Measurements from ENCODE around the gene DOCK10. TPM values are rescaled to one million over a fixed set of nuclear protein-coding genes. Genes with fewer than 3 reads are reported as not detected.

DOCK10 gene
- total RNA-seq, 1 donor from 2014 or later: 9.8 TPM

DNA sequence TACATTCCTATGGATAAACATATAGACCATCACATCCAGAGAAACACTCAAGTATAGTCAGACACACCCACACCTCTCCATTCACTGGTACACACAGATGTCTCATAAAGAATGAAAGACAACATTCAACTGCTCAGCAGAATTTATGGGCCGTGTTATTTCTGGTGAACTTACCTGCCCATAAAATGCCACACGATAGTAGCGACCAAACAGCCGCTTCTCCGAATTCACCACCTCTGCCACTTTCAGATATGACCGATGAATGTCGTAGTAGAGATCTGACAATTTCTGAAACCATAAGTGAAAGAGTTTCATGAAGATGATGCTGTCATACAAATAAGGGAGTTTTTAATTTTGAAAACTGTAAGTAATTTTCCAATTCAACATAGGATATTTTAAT, 255.4 kb downstream of the DOCK10 start:
- Histone ChIP-seq H3K4me3 (no peak overlapping the region), H3K27me3 (no peaks in the 10 kb centered on the region), H3K27ac (no peak overlapping the region), H3K4me1 (no peaks in the 10 kb centered on the region), H3K9me3 (no peaks in the 10 kb centered on the region), H3K36me3 (peaks cover 0 to 17% of the 10 kb centered on the region in 2 donors)
- TF ChIP-seq POLR2A (IDR thresholded peaks at IDR 0.05) (no peak), POLR2AphosphoS5 (IDR thresholded peaks at IDR 0.05; ENCODE audit: insufficient read depth in 1 of 2, low read depth in 1 of 2) (no peak)
- TF ChIP-seq, protein P1, sequence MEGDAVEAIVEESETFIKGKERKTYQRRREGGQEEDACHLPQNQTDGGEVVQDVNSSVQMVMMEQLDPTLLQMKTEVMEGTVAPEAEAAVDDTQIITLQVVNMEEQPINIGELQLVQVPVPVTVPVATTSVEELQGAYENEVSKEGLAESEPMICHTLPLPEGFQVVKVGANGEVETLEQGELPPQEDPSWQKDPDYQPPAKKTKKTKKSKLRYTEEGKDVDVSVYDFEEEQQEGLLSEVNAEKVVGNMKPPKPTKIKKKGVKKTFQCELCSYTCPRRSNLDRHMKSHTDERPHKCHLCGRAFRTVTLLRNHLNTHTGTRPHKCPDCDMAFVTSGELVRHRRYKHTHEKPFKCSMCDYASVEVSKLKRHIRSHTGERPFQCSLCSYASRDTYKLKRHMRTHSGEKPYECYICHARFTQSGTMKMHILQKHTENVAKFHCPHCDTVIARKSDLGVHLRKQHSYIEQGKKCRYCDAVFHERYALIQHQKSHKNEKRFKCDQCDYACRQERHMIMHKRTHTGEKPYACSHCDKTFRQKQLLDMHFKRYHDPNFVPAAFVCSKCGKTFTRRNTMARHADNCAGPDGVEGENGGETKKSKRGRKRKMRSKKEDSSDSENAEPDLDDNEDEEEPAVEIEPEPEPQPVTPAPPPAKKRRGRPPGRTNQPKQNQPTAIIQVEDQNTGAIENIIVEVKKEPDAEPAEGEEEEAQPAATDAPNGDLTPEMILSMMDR (IDR thresholded peaks at IDR 0.05): no peak
- DNase-seq (ENCODE audit: extremely low spot score in 2 of 2): no peak
- intact Hi-C loops (cut with DNase I): no loop called here

DNA sequence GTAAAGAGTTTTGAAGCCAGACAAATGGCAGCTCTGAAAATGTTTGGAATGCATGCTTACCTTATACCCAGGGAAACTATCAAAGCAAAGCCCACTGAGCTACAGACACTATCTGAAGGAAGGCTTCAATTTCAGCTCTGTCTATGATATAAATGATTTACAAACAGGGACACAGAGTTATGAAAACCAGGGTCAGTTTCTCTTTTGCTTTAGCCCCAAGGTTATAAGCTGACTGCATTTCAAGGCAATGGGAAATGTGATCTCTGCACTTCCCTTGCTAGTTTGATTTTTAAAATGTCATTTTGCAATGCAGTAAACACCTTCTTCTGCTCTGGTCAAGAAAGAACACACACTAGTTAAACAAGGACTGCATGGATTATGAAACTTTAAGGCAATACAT, 260.9 kb downstream of the DOCK10 start:
- no peak overlapping the region for H3K4me3 ChIP-seq
- H3K27ac ChIP-seq: no peak overlapping the region
- H3K36me3 ChIP-seq: peaks cover 0 to 11% of the 10 kb centered on the region in 2 donors
- H3K27me3 ChIP-seq: no peaks in the 10 kb centered on the region
- DNase-seq (ENCODE audit: extremely low spot score in 2 of 2): no peak
- intact Hi-C loops (cut with DNase I): no loop called here
- no peak for TF ChIP-seq POLR2AphosphoS5 (IDR thresholded peaks at IDR 0.05; ENCODE audit: insufficient read depth in 1 of 2, low read depth in 1 of 2)
- TF ChIP-seq POLR2A (IDR thresholded peaks at IDR 0.05): no peak
- TF ChIP-seq, protein P1 (IDR thresholded peaks at IDR 0.05): no peak
- H3K4me1 ChIP-seq: no peaks in the 10 kb centered on the region
- no peaks in the 10 kb centered on the region for H3K9me3 ChIP-seq

DNA sequence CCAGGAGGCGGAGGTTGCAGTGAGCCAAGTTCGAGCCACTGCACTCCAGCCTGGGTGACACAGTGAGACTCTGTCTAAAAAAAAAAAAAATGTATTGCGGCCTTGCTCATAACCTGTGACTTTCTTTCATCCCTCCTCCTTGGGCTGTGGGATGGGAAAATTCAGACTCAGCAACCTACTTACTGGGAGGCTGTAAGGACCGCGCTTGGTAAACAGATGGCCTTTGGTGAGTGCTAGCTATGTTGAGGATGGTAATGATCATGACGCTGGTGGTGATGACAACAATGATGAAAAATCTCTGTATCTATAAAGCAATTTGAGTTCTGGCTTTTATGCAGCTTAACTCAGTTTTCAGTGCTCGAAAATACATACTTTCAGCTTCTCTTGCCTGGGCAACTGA, 261.4 kb downstream of the DOCK10 start:
- no peaks in the 10 kb centered on the region for H3K9me3 ChIP-seq
- no peak overlapping the region for H3K27ac ChIP-seq
- TF ChIP-seq POLR2AphosphoS5 (IDR thresholded peaks at IDR 0.05; ENCODE audit: insufficient read depth in 1 of 2, low read depth in 1 of 2): no peak
- TF ChIP-seq, protein P1 (IDR thresholded peaks at IDR 0.05): no peak
- no peak for TF ChIP-seq POLR2A (IDR thresholded peaks at IDR 0.05)
- DNase-seq (ENCODE audit: extremely low spot score in 2 of 2): no peak
- intact Hi-C loops (cut with DNase I): no loop called here
- H3K27me3 ChIP-seq: no peaks in the 10 kb centered on the region
- H3K4me1 ChIP-seq: no peaks in the 10 kb centered on the region
- no peak overlapping the region for H3K4me3 ChIP-seq
- peaks cover 0 to 7% of the 10 kb centered on the region in 2 donors for H3K36me3 ChIP-seq

DNA sequence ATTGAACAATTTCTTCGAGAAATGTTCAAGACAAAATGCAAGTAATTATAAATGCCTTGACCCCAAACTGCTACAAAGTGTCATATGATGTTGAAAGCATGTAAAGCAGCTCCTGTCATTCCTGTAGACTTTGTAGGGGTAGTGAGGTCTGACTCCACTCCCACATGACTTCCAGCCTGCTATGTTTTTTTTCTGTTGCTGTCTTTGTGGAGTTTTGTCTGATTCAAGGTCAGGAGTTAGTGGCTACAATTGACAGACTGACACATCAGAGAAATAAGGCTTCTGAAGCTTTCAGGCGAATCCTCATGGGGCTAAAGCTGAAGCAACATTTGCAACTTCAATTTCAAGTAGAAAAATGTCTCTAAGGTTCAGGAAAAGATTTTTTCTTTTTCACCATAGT, 262.2 kb downstream of the DOCK10 start:
- Histone ChIP-seq H3K4me1 (no peaks in the 10 kb centered on the region), H3K27ac (no peak overlapping the region), H3K9me3 (no peaks in the 10 kb centered on the region), H3K27me3 (no peaks in the 10 kb centered on the region), H3K36me3 (peaks cover 0 to 7% of the 10 kb centered on the region in 2 donors), H3K4me3 (no peak overlapping the region)
- no peak for DNase-seq (ENCODE audit: extremely low spot score in 2 of 2)
- intact Hi-C loops (cut with DNase I): no loop called here
- TF ChIP-seq, protein P1 (IDR thresholded peaks at IDR 0.05): no peak
- no peak for TF ChIP-seq POLR2AphosphoS5 (IDR thresholded peaks at IDR 0.05; ENCODE audit: insufficient read depth in 1 of 2, low read depth in 1 of 2)

DNA sequence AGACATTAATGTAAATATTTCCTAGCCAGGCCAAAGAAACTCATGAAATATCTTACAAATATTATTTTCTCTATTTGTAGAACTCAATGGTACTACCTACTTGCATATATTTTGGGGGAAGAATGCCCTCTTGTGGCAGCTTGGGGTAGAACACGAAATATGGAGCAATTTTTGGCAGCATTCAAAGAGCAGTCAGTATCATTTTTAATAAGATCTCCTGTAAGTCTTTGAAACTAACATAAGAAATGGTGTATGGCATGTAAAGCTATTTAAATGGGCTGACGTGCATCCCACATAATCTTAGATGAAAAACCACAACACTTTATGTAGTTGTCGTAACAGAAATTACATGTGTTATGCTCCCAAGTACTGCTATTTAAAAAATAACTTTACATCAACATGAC, 263.8 kb downstream of the DOCK10 start:
- intact Hi-C loops (cut with DNase I): no loop called here
- no peaks in the 10 kb centered on the region for H3K27me3 ChIP-seq
- DNase-seq (ENCODE audit: extremely low spot score in 2 of 2): no peak

More for the DNA sequence above, 263.8 kb downstream of the DOCK10 start:
- Histone ChIP-seq H3K4me1 (no peaks in the 10 kb centered on the region), H3K9me3 (no peaks in the 10 kb centered on the region), H3K36me3 (peaks cover 0 to 10% of the 10 kb centered on the region in 2 donors), H3K4me3 (no peak overlapping the region), H3K27ac (no peak overlapping the region)
- no peak for TF ChIP-seq POLR2A (IDR thresholded peaks at IDR 0.05)
- TF ChIP-seq, protein P1 (IDR thresholded peaks at IDR 0.05): peak; percentile 37 to 73 (median 58)
- peak in 1 of 2 donors; percentile 44 for TF ChIP-seq POLR2AphosphoS5 (IDR thresholded peaks at IDR 0.05; ENCODE audit: insufficient read depth in 1 of 2, low read depth in 1 of 2)

All from vagina (tissue), 2 donors.